GM19099 (cell line): ENCODE results near the gene STPG2.

ENCODE experiments used
- POLR2A ChIP-seq: IDR thresholded peaks from 3 replicates; pipeline ENCODE4 v1.6.1; 2011; ENCODE audit warnings: low read depth; ENCODE audit not compliant: insufficient read length; ENCODE audit errors: extremely low read depth

The STPG2 gene

DNA sequence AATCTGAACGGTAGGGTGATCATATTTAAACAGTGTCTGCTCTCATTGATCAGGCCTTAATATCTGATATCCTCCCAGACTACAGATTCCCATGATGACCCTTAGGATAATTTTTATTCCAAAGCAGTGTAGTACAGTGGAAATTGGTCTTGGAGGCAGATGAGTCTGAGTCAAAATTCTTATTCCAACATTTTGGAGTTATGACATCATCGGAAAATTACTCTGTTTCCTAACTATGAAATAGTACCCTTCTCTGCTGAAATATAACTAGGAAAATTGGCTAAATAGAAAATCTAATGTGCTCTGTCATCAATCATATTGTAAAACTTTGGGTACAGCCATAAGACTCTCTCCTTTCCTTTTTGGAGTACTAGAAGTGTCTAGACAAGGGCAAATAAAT lies 583.3 kb downstream of the STPG2 start:
- no peak for TF ChIP-seq POLR2A

DNA sequence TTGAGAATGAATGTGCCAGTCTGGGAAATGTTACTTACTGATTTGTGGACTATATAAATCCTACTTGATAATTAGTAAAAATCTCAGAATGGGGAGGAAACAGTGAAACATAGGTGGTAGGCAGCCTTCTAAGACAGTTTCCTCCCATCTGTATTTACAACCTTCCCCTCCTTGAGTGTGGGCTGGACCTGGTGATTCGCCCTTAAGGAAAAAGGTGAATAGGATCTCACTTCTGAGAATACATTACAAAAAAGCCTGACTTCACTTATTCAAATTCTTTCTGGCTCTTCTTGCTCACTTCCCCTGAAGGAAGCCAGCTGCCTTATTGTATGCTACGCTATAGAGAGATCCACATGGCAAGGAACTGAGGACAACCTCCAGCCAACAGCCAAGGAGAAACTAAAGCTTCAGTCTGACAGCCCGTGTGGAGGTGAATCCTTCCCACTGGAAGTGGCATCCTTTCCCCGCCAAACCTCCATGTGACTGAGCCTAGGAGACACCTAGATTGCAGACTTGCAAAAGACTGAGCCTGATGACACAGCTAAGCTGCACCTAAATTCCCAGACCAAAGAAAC lies 585.0 kb downstream of the STPG2 start:
- TF ChIP-seq POLR2A = no peak

- TF ChIP-seq POLR2A = no peak
Observed at GRCh38 chr4:97548943-97549583, 594.2 kb downstream of the STPG2 start.

- TF ChIP-seq POLR2A = no peak
Observed at GRCh38 chr4:97548186-97548585, 595.1 kb downstream of the STPG2 start.

DNA sequence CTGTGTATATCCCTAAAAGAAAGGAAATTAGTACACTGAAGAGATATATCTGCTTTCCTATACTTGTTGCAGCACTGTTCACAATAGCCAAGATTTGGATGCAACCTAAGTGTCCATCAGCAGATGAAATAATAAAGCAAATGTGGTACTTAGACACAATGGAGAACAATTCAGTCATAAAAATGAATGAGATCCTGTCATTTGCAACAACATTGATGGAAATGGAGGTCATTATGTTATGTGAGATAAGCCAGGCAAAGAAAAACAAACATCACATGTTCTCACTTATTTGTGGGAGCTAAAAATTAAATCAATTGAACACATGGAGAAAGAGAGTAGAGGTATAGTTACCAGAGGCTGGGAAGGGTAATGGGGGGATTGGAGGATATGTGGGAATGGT lies 611.9 kb downstream of the STPG2 start:
- no peak for TF ChIP-seq POLR2A

GRCh38 chr4:97530676-97531075 lies 612.6 kb downstream of the STPG2 start:
- no peak for TF ChIP-seq POLR2A

DNA sequence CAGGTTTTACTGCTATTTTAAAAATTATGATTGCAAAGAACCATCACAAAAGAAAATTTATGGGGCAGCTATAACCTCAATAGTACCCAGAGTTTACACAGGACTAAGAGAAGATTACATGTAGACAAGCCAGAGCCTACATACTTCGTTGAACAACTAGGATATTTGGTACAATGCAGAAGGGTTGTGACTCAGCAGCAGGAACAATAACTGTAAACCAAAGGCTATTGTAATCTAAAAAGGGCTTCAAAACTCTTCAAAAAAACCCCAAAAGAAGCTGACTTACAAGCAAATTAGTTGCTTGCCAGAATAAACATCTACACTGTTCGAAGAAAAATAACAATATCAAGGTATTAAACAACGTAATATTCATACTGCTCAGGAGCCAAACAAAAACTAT lies 618.0 kb downstream of the STPG2 start:
- no peak for TF ChIP-seq POLR2A

DNA sequence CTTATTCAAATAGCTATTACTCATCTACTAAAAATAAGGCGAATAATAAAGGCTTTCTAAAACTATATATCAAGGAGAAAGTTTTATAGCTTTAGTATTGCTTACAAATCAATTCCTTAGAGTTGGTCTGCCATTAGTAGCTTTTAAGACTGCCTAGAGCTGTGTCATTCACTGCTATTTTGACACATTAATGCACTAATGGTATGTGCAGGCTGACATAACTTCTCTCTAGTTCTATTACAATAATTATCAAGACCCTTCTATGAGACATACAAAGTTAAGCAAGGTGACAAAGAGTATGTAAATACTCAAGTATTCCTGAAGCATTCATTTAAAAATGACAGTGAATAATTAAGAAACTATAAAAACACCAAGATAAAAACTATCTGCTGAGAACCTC lies 625.3 kb downstream of the STPG2 start:
- no peak for TF ChIP-seq POLR2A

DNA sequence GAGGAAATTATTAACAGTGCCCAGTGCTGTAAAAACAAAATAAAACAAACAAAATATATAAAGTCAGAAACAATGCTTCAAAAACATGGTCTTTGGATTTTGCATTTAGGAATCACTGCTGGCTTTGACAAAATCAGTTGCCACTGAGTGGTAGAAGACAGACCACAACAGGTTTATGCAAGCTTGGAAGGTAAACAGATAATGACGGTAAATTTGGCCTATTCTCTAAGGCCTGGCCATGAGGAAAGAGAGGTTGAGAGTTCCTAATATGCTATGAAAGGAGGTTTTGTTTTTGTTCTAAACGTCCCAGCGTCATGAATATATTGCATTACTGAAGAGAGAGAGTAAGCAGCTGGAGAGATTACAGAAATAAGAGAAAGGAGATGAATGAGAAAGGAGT lies 629.4 kb downstream of the STPG2 start:
- TF ChIP-seq POLR2A = no peak
